Nephron progenitor cell (in vitro differentiated cells): ENCODE data around the gene GFOD2.

ENCODE experiments used
- DNase-seq: peaks from one replicate; pipeline ENCODE4 v3.0.0; 2021
- H3K27ac Mint-ChIP-seq: 2 replicates; pipeline ENCODE4 v1.8.0; 2021; ENCODE audit warnings: mild to moderate bottlenecking, moderate library complexity, mixed read lengths
- H3K27me3 Mint-ChIP-seq: 2 replicates; pipeline ENCODE4 v1.8.0; 2021; ENCODE audit warnings: mild to moderate bottlenecking, low read depth, mixed read lengths; ENCODE audit not compliant: poor library complexity
- H3K36me3 Mint-ChIP-seq: 2 replicates; pipeline ENCODE4 v1.8.0; 2021; ENCODE audit warnings: low read depth, mixed read lengths
- H3K4me1 Mint-ChIP-seq: 2 replicates; pipeline ENCODE4 v1.8.0; 2021; ENCODE audit warnings: mixed read lengths
- H3K4me3 Mint-ChIP-seq: 2 replicates; pipeline ENCODE4 v1.8.0; 2021; ENCODE audit warnings: mild to moderate bottlenecking, moderate library complexity, mixed read lengths
- H3K9me3 Mint-ChIP-seq: 2 replicates; pipeline ENCODE4 v1.8.0; 2021; ENCODE audit warnings: mild to moderate bottlenecking, moderate library complexity, mixed read lengths
- CTCF ChIP-seq: fragments of 200-600 bp; sonication (generic); IDR thresholded peaks from 2 replicates; pipeline ENCODE4 v1.5.0; 2021; ENCODE audit warnings: antibody characterized with exemption

GFOD2 gene

GRCh38 chr16:67660564-67661028, 58.5 kb downstream of the GFOD2 start, which contains the start of gene PARD6A:
Gene PARD6A (plus strand): TSS chr16:67660960. CDS start chr16:67661039, 79 bp downstream.
- Mint-ChIP-seq H3K9me3 (no peaks in the 10 kb centered on the region), H3K4me3 (peak within 1 kb of the TSS; percentile 92), H3K36me3 (peaks cover 15% of the 10 kb centered on the region), H3K27me3 (peaks cover 26% of the 10 kb centered on the region), H3K4me1 (peaks cover 36% of the 10 kb centered on the region), H3K27ac (peak within 1 kb of the TSS; percentile 99)
- no peak for TF ChIP-seq CTCF
- peak; percentile 87 for DNase-seq

GRCh38 chr16:67659675-67660563, 59.2 kb downstream of the GFOD2 start, which contains the start of gene ACD:
Gene ACD (minus strand): TSS chr16:67660260. CDS start chr16:67660220, 40 bp downstream.
- peak within 1 kb of the TSS; percentile 99 for H3K27ac Mint-ChIP-seq
- peak; percentile 92 for DNase-seq
- peaks cover 30% of the 10 kb centered on the region for H3K4me1 Mint-ChIP-seq
- H3K4me3 Mint-ChIP-seq, result peak within 1 kb of the TSS; percentile 92
- peaks cover 32% of the 10 kb centered on the region for H3K27me3 Mint-ChIP-seq
- TF ChIP-seq CTCF, result no peak
- peaks cover 11% of the 10 kb centered on the region for H3K36me3 Mint-ChIP-seq
- no peaks in the 10 kb centered on the region for H3K9me3 Mint-ChIP-seq

GRCh38 chr16:67658849-67659674, 60.1 kb downstream of the GFOD2 start:
- Mint-ChIP-seq H3K27ac (no peak overlapping the region), H3K36me3 (peaks cover 2% of the 10 kb centered on the region), H3K27me3 (peaks cover 41% of the 10 kb centered on the region), H3K4me1 (peaks cover 21% of the 10 kb centered on the region), H3K4me3 (peak overlapping the region; percentile 92), H3K9me3 (no peaks in the 10 kb centered on the region)
- no peak for TF ChIP-seq CTCF
- no peak for DNase-seq

GRCh38 chr16:67657751-67658518, 61.2 kb downstream of the GFOD2 start:
- Mint-ChIP-seq H3K4me1 (peaks cover 25% of the 10 kb centered on the region), H3K27ac (no peak overlapping the region), H3K27me3 (peaks cover 47% of the 10 kb centered on the region), H3K9me3 (no peaks in the 10 kb centered on the region), H3K36me3 (no peaks in the 10 kb centered on the region), H3K4me3 (no peak overlapping the region)
- TF ChIP-seq CTCF, result no peak
- no peak for DNase-seq

GRCh38 chr16:67657017-67657608, 62.0 kb downstream of the GFOD2 start:
- peaks cover 25% of the 10 kb centered on the region for H3K4me1 Mint-ChIP-seq
- no peak for DNase-seq
- H3K36me3 Mint-ChIP-seq, result no peaks in the 10 kb centered on the region
- no peak for TF ChIP-seq CTCF
- no peak overlapping the region for H3K27ac Mint-ChIP-seq
- H3K4me3 Mint-ChIP-seq, result no peak overlapping the region
- no peaks in the 10 kb centered on the region for H3K9me3 Mint-ChIP-seq
- H3K27me3 Mint-ChIP-seq, result peaks cover 47% of the 10 kb centered on the region
